ENCODE measurements around the gene PIEZO2. TPM values are rescaled to one million over a fixed set of nuclear protein-coding genes. Genes with fewer than 3 reads are reported as not detected.

Gene PIEZO2
- total RNA-seq, 1 donor from 2014 or later, result 4.2 TPM

GRCh38 chr18:10979411-10979810, 170.0 kb downstream of the PIEZO2 start:
- Mint-ChIP-seq H3K36me3 (no peaks in the 10 kb centered on the region), H3K4me1 (no peaks in the 10 kb centered on the region), H3K27me3 (ENCODE audit: insufficient read depth, low read depth) (no peaks in the 10 kb centered on the region), H3K27ac (no peak overlapping the region), H3K4me3 (no peak overlapping the region), H3K9me3 (peaks cover 5% of the 10 kb centered on the region)
- Histone ChIP-seq H3K4me1 (no peaks in the 10 kb centered on the region), H3K9ac (no peak overlapping the region), H3K4me3 (no peak overlapping the region), H3K27ac (no peak overlapping the region), H3K27me3 (no peaks in the 10 kb centered on the region), H3K4me2 (no peak overlapping the region), H3K36me3 (no peaks in the 10 kb centered on the region), H3F3A (ENCODE audit: low read depth) (no peaks in the 10 kb centered on the region), H4K20me1 (ENCODE audit: low read depth) (no peaks in the 10 kb centered on the region), H3K9me3 (ENCODE audit: low read depth) (peaks cover under 1% of the 10 kb centered on the region), H3K79me2 (ENCODE audit: low read depth) (no peaks in the 10 kb centered on the region), H2AFZ (replicated peaks) (no peak overlapping the region)
- DNase-seq (ENCODE audit: low spot score), result no peak
- TF ChIP-seq CTCF (IDR thresholded peaks at IDR 0.05) (no peak), EZH2 (IDR thresholded peaks at IDR 0.05) (no peak), EZH2phosphoT487 (IDR thresholded peaks at IDR 0.05) (no peak)

- no peaks in the 10 kb centered on the region for H3K4me1 Mint-ChIP-seq
- no peaks in the 10 kb centered on the region for H4K20me1 ChIP-seq (ENCODE audit: low read depth)
- H3K9me3 Mint-ChIP-seq, result peaks cover 1% of the 10 kb centered on the region
- DNase-seq (ENCODE audit: low spot score), result no peak
- no peaks in the 10 kb centered on the region for H3K27me3 Mint-ChIP-seq (ENCODE audit: insufficient read depth, low read depth)
- H3K4me1 ChIP-seq, result no peaks in the 10 kb centered on the region
- H3K79me2 ChIP-seq (ENCODE audit: low read depth), result no peaks in the 10 kb centered on the region
- H3K27ac Mint-ChIP-seq, result no peak overlapping the region
- no peak overlapping the region for H3K4me3 Mint-ChIP-seq
- no peaks in the 10 kb centered on the region for H3K9me3 ChIP-seq (ENCODE audit: low read depth)
- H3K27me3 ChIP-seq, result no peaks in the 10 kb centered on the region
- no peak overlapping the region for H3K4me3 ChIP-seq
- no peak overlapping the region for H2AFZ ChIP-seq (replicated peaks)
- no peaks in the 10 kb centered on the region for H3K36me3 Mint-ChIP-seq
- H3K27ac ChIP-seq, result no peak overlapping the region
- H3K9ac ChIP-seq, result no peak overlapping the region
- no peaks in the 10 kb centered on the region for H3F3A ChIP-seq (ENCODE audit: low read depth)
- no peak overlapping the region for H3K4me2 ChIP-seq
- no peaks in the 10 kb centered on the region for H3K36me3 ChIP-seq
- TF ChIP-seq CTCF (IDR thresholded peaks at IDR 0.05) (no peak), EZH2 (IDR thresholded peaks at IDR 0.05) (no peak), EZH2phosphoT487 (IDR thresholded peaks at IDR 0.05) (no peak)
These were observed 172.3 kb downstream of the PIEZO2 start for GRCh38 chr18:10977042-10977441.

- no peak overlapping the region for H3K4me3 ChIP-seq
- TF ChIP-seq CTCF (IDR thresholded peaks at IDR 0.05), result no peak
- H3K27me3 ChIP-seq, result no peaks in the 10 kb centered on the region
These were observed 175.7 kb downstream of the PIEZO2 start for GRCh38 chr18:10973567-10974203.

More at GRCh38 chr18:10973567-10974203, 175.7 kb downstream of the PIEZO2 start:
- Mint-ChIP-seq H3K27me3 (ENCODE audit: insufficient read depth, low read depth) (no peaks in the 10 kb centered on the region), H3K36me3 (no peaks in the 10 kb centered on the region), H3K4me3 (no peak overlapping the region), H3K9me3 (no peaks in the 10 kb centered on the region), H3K27ac (no peak overlapping the region), H3K4me1 (no peaks in the 10 kb centered on the region)
- DNase-seq (ENCODE audit: low spot score), result no peak
- Histone ChIP-seq H3K4me2 (no peak overlapping the region), H3K9me3 (ENCODE audit: low read depth) (no peaks in the 10 kb centered on the region), H3K79me2 (ENCODE audit: low read depth) (no peaks in the 10 kb centered on the region), H3K4me1 (no peaks in the 10 kb centered on the region), H3K36me3 (no peaks in the 10 kb centered on the region), H3K27ac (no peak overlapping the region), H3F3A (ENCODE audit: low read depth) (no peaks in the 10 kb centered on the region), H3K9ac (no peak overlapping the region), H4K20me1 (ENCODE audit: low read depth) (no peaks in the 10 kb centered on the region), H2AFZ (replicated peaks) (no peak overlapping the region)
